ENCODE measurements around the gene NYAP1. TPM values are rescaled to one million over a fixed set of nuclear protein-coding genes. Genes with fewer than 3 reads are reported as not detected.

Gene NYAP1
- total RNA-seq, 1 donor from 2014 or later = 2.5 TPM

GRCh38 chr7:100504887-100505611 is 21.3 kb downstream of the NYAP1 start:
- Histone ChIP-seq H3K4me1 (ENCODE audit: insufficient read depth, low read length) (peaks cover 10% of the 10 kb centered on the region), H3K27me3 (ENCODE audit: insufficient read depth, low read length) (no peaks in the 10 kb centered on the region), H3K36me3 (ENCODE audit: insufficient read depth, low read length) (no peaks in the 10 kb centered on the region), H3K27ac (ENCODE audit: low read depth, low read length) (no peak overlapping the region), H4K20me1 (ENCODE audit: insufficient read depth, low read length) (no peaks in the 10 kb centered on the region), H2AFZ (ENCODE audit: low read depth, low read length) (no peak overlapping the region), H3K79me2 (ENCODE audit: insufficient read depth, low read length) (no peaks in the 10 kb centered on the region), H3K9ac (ENCODE audit: low read length) (no peak overlapping the region), H3K9me3 (ENCODE audit: insufficient read depth, low read depth, low read length) (no peaks in the 10 kb centered on the region), H3K4me2 (ENCODE audit: low read length) (no peak overlapping the region), H3K4me3 (ENCODE audit: insufficient read depth, low read depth, low read length) (no peak overlapping the region)
- DNase-seq (ENCODE audit: low read depth) = no peak
- H3K9me3 Mint-ChIP-seq (ENCODE audit: unreplicated experiment) = no peaks in the 10 kb centered on the region
- no peak overlapping the region for H3K27ac Mint-ChIP-seq (ENCODE audit: unreplicated experiment)
- H3K4me3 Mint-ChIP-seq (ENCODE audit: unreplicated experiment) = no peak overlapping the region
- no peaks in the 10 kb centered on the region for H3K36me3 Mint-ChIP-seq (ENCODE audit: low read depth, unreplicated experiment)
- TF ChIP-seq EZH2 (IDR thresholded peaks at IDR 0.05; ENCODE audit: insufficient read depth, low read length) = no peak
- no peak for TF ChIP-seq CTCF (IDR thresholded peaks at IDR 0.05; ENCODE audit: insufficient read depth, low read depth, low read length)
- no peak for FAIRE-seq
- no peaks in the 10 kb centered on the region for H3K4me1 Mint-ChIP-seq (ENCODE audit: low read depth, unreplicated experiment)
- H3K27me3 Mint-ChIP-seq (ENCODE audit: low read depth, unreplicated experiment) = peaks cover 11% of the 10 kb centered on the region

GRCh38 chr7:100506356-100506923 is 22.7 kb downstream of the NYAP1 start:
- no peak for DNase-seq (ENCODE audit: low read depth)
- FAIRE-seq = no peak
- TF ChIP-seq CTCF (IDR thresholded peaks at IDR 0.05; ENCODE audit: insufficient read depth, low read depth, low read length) (no peak), EZH2 (IDR thresholded peaks at IDR 0.05; ENCODE audit: insufficient read depth, low read length) (no peak)
- H3K79me2 ChIP-seq (ENCODE audit: insufficient read depth, low read length) = no peaks in the 10 kb centered on the region
- no peak overlapping the region for H3K4me2 ChIP-seq (ENCODE audit: low read length)
- H3K4me3 ChIP-seq (ENCODE audit: insufficient read depth, low read depth, low read length) = no peak overlapping the region
- H3K27me3 ChIP-seq (ENCODE audit: insufficient read depth, low read length) = no peaks in the 10 kb centered on the region
- H3K4me1 Mint-ChIP-seq (ENCODE audit: low read depth, unreplicated experiment) = no peaks in the 10 kb centered on the region
- H4K20me1 ChIP-seq (ENCODE audit: insufficient read depth, low read length) = no peaks in the 10 kb centered on the region
- peaks cover 10% of the 10 kb centered on the region for H3K4me1 ChIP-seq (ENCODE audit: insufficient read depth, low read length)
- no peaks in the 10 kb centered on the region for H3K9me3 Mint-ChIP-seq (ENCODE audit: unreplicated experiment)
- H3K27me3 Mint-ChIP-seq (ENCODE audit: low read depth, unreplicated experiment) = peaks cover 17% of the 10 kb centered on the region
- H3K9ac ChIP-seq (ENCODE audit: low read length) = no peak overlapping the region
- H3K27ac Mint-ChIP-seq (ENCODE audit: unreplicated experiment) = no peak overlapping the region
- no peaks in the 10 kb centered on the region for H3K36me3 Mint-ChIP-seq (ENCODE audit: low read depth, unreplicated experiment)
- no peak overlapping the region for H3K4me3 Mint-ChIP-seq (ENCODE audit: unreplicated experiment)
- H3K27ac ChIP-seq (ENCODE audit: low read depth, low read length) = no peak overlapping the region
- no peak overlapping the region for H2AFZ ChIP-seq (ENCODE audit: low read depth, low read length)
- no peaks in the 10 kb centered on the region for H3K36me3 ChIP-seq (ENCODE audit: insufficient read depth, low read length)
- no peaks in the 10 kb centered on the region for H3K9me3 ChIP-seq (ENCODE audit: insufficient read depth, low read depth, low read length)

- DNase-seq (ENCODE audit: low read depth) (peak; percentile 78), FAIRE-seq (no peak)
- peak overlapping the region; percentile 65 for H2AFZ ChIP-seq (ENCODE audit: low read depth, low read length)
These were observed 25.5 kb downstream of the NYAP1 start for GRCh38 chr7:100509231-100509630.

More at GRCh38 chr7:100509231-100509630, 25.5 kb downstream of the NYAP1 start:
- H3K4me3 Mint-ChIP-seq (ENCODE audit: unreplicated experiment) = no peak overlapping the region
- TF ChIP-seq CTCF (IDR thresholded peaks at IDR 0.05; ENCODE audit: insufficient read depth, low read depth, low read length) (no peak), EZH2 (IDR thresholded peaks at IDR 0.05; ENCODE audit: insufficient read depth, low read length) (no peak)
- Histone ChIP-seq H3K9ac (ENCODE audit: low read length) (no peak overlapping the region), H4K20me1 (ENCODE audit: insufficient read depth, low read length) (no peaks in the 10 kb centered on the region), H3K9me3 (ENCODE audit: insufficient read depth, low read depth, low read length) (no peaks in the 10 kb centered on the region), H3K36me3 (ENCODE audit: insufficient read depth, low read length) (no peaks in the 10 kb centered on the region), H3K27me3 (ENCODE audit: insufficient read depth, low read length) (peaks cover 2% of the 10 kb centered on the region), H3K4me3 (ENCODE audit: insufficient read depth, low read depth, low read length) (no peak overlapping the region), H3K27ac (ENCODE audit: low read depth, low read length) (no peak overlapping the region), H3K4me1 (ENCODE audit: insufficient read depth, low read length) (peaks cover 3% of the 10 kb centered on the region), H3K79me2 (ENCODE audit: insufficient read depth, low read length) (no peaks in the 10 kb centered on the region), H3K4me2 (ENCODE audit: low read length) (no peak overlapping the region)
- peaks cover 17% of the 10 kb centered on the region for H3K27me3 Mint-ChIP-seq (ENCODE audit: low read depth, unreplicated experiment)
- H3K36me3 Mint-ChIP-seq (ENCODE audit: low read depth, unreplicated experiment) = no peaks in the 10 kb centered on the region
- no peaks in the 10 kb centered on the region for H3K4me1 Mint-ChIP-seq (ENCODE audit: low read depth, unreplicated experiment)
- no peak overlapping the region for H3K27ac Mint-ChIP-seq (ENCODE audit: unreplicated experiment)
- no peaks in the 10 kb centered on the region for H3K9me3 Mint-ChIP-seq (ENCODE audit: unreplicated experiment)
